ENCODE data around the gene SIK1. TPM values are rescaled to one million over a fixed set of nuclear protein-coding genes. Genes with fewer than 3 reads are reported as not detected.
"Not testable (repeated sequence)": the region's sequence is repeated elsewhere in the genome, so short reads cannot be mapped to it uniquely, and the experiment has no call there.

SIK1 gene
- polyA plus RNA-seq, 1 donor (not counting 4 experiments of a cell fraction or from before 2014, with no cell fraction given): 49.6 TPM

GRCh38 chr21:43382902-43383301, 44.0 kb downstream of the SIK1 start:
- FAIRE-seq: not testable (repeated sequence)

GRCh38 chr21:43380852-43381533, 45.9 kb downstream of the SIK1 start:
- H3K4me1 ChIP-seq (ENCODE audit: control insufficient read depth, extremely low read depth, insufficient read depth, low read length); dilution Hi-C loops (cut with MboI; ENCODE audit: extremely low pct_ligation_motif_present, low sequenced_read_pairs); H3K9me1 ChIP-seq (ENCODE audit: control insufficient read depth, extremely low read depth, insufficient read depth, low read length); FAIRE-seq; H3K36me3 ChIP-seq (ENCODE audit: control insufficient read depth in 2 of 2, extremely low read depth in 1 of 2, insufficient read depth in 2 of 2, low read length in 2 of 2); DNase-seq (ENCODE audit: low read depth, low spot score); H3K9me3 ChIP-seq (ENCODE audit: control insufficient read depth, low read depth, low read length); H3K27me3 ChIP-seq (ENCODE audit: control insufficient read depth, extremely low read depth, insufficient read depth, low read length); H3K4me3 ChIP-seq (ENCODE audit: control insufficient read depth in 2 of 3, extremely low read depth in 1 of 3, insufficient read depth in 2 of 3, low read depth in 1 of 3, low read length in 3 of 3); H3K79me2 ChIP-seq (ENCODE audit: control insufficient read depth, insufficient read depth, low read length); H2AFZ ChIP-seq (ENCODE audit: control insufficient read depth, low read length); H3K9ac ChIP-seq (ENCODE audit: control insufficient read depth, extremely low read depth, insufficient read depth, low read length); H3K4me2 ChIP-seq (ENCODE audit: control insufficient read depth, extremely low read depth, insufficient read depth, low read depth, low read length); H3K27ac ChIP-seq (ENCODE audit: control insufficient read depth, insufficient read depth, low read length); H4K20me1 ChIP-seq (ENCODE audit: control insufficient read depth, extremely low read depth, insufficient read depth, low read length): not testable (repeated sequence)

More at GRCh38 chr21:43382902-43383301, 44.0 kb downstream of the SIK1 start:
- H3K9me3 ChIP-seq (ENCODE audit: control insufficient read depth, low read depth, low read length); dilution Hi-C loops (cut with MboI; ENCODE audit: extremely low pct_ligation_motif_present, low sequenced_read_pairs); H3K79me2 ChIP-seq (ENCODE audit: control insufficient read depth, insufficient read depth, low read length); DNase-seq (ENCODE audit: low read depth, low spot score); H4K20me1 ChIP-seq (ENCODE audit: control insufficient read depth, extremely low read depth, insufficient read depth, low read length); H2AFZ ChIP-seq (ENCODE audit: control insufficient read depth, low read length); H3K9me1 ChIP-seq (ENCODE audit: control insufficient read depth, extremely low read depth, insufficient read depth, low read length); H3K27me3 ChIP-seq (ENCODE audit: control insufficient read depth, extremely low read depth, insufficient read depth, low read length); H3K27ac ChIP-seq (ENCODE audit: control insufficient read depth, insufficient read depth, low read length); H3K9ac ChIP-seq (ENCODE audit: control insufficient read depth, extremely low read depth, insufficient read depth, low read length); H3K4me3 ChIP-seq (ENCODE audit: control insufficient read depth in 2 of 3, extremely low read depth in 1 of 3, insufficient read depth in 2 of 3, low read depth in 1 of 3, low read length in 3 of 3); H3K4me2 ChIP-seq (ENCODE audit: control insufficient read depth, extremely low read depth, insufficient read depth, low read depth, low read length); H3K4me1 ChIP-seq (ENCODE audit: control insufficient read depth, extremely low read depth, insufficient read depth, low read length); H3K36me3 ChIP-seq (ENCODE audit: control insufficient read depth in 2 of 2, extremely low read depth in 1 of 2, insufficient read depth in 2 of 2, low read length in 2 of 2): not testable (repeated sequence)

- H3K4me1 ChIP-seq (ENCODE audit: control insufficient read depth, extremely low read depth, insufficient read depth, low read length); H3K4me2 ChIP-seq (ENCODE audit: control insufficient read depth, extremely low read depth, insufficient read depth, low read depth, low read length): not testable (repeated sequence)
These were observed 46.6 kb downstream of the SIK1 start for GRCh38 chr21:43380337-43380736.

GRCh38 chr21:43379626-43380122, 47.3 kb downstream of the SIK1 start:
- H3K9me3 ChIP-seq (ENCODE audit: control insufficient read depth, low read depth, low read length); FAIRE-seq; H3K4me1 ChIP-seq (ENCODE audit: control insufficient read depth, extremely low read depth, insufficient read depth, low read length); H3K9ac ChIP-seq (ENCODE audit: control insufficient read depth, extremely low read depth, insufficient read depth, low read length); H3K4me2 ChIP-seq (ENCODE audit: control insufficient read depth, extremely low read depth, insufficient read depth, low read depth, low read length); H3K79me2 ChIP-seq (ENCODE audit: control insufficient read depth, insufficient read depth, low read length); H3K9me1 ChIP-seq (ENCODE audit: control insufficient read depth, extremely low read depth, insufficient read depth, low read length); H2AFZ ChIP-seq (ENCODE audit: control insufficient read depth, low read length); H3K27me3 ChIP-seq (ENCODE audit: control insufficient read depth, extremely low read depth, insufficient read depth, low read length); H4K20me1 ChIP-seq (ENCODE audit: control insufficient read depth, extremely low read depth, insufficient read depth, low read length); H3K4me3 ChIP-seq (ENCODE audit: control insufficient read depth in 2 of 3, extremely low read depth in 1 of 3, insufficient read depth in 2 of 3, low read depth in 1 of 3, low read length in 3 of 3); H3K36me3 ChIP-seq (ENCODE audit: control insufficient read depth in 2 of 2, extremely low read depth in 1 of 2, insufficient read depth in 2 of 2, low read length in 2 of 2); DNase-seq (ENCODE audit: low read depth, low spot score); dilution Hi-C loops (cut with MboI; ENCODE audit: extremely low pct_ligation_motif_present, low sequenced_read_pairs); H3K27ac ChIP-seq (ENCODE audit: control insufficient read depth, insufficient read depth, low read length): not testable (repeated sequence)

More at GRCh38 chr21:43380337-43380736, 46.6 kb downstream of the SIK1 start:
- H3K36me3 ChIP-seq (ENCODE audit: control insufficient read depth in 2 of 2, extremely low read depth in 1 of 2, insufficient read depth in 2 of 2, low read length in 2 of 2); DNase-seq (ENCODE audit: low read depth, low spot score); H3K79me2 ChIP-seq (ENCODE audit: control insufficient read depth, insufficient read depth, low read length); H3K27me3 ChIP-seq (ENCODE audit: control insufficient read depth, extremely low read depth, insufficient read depth, low read length); H3K4me3 ChIP-seq (ENCODE audit: control insufficient read depth in 2 of 3, extremely low read depth in 1 of 3, insufficient read depth in 2 of 3, low read depth in 1 of 3, low read length in 3 of 3); H3K9me3 ChIP-seq (ENCODE audit: control insufficient read depth, low read depth, low read length); FAIRE-seq; H3K9ac ChIP-seq (ENCODE audit: control insufficient read depth, extremely low read depth, insufficient read depth, low read length); H2AFZ ChIP-seq (ENCODE audit: control insufficient read depth, low read length); dilution Hi-C loops (cut with MboI; ENCODE audit: extremely low pct_ligation_motif_present, low sequenced_read_pairs); H3K9me1 ChIP-seq (ENCODE audit: control insufficient read depth, extremely low read depth, insufficient read depth, low read length); H3K27ac ChIP-seq (ENCODE audit: control insufficient read depth, insufficient read depth, low read length); H4K20me1 ChIP-seq (ENCODE audit: control insufficient read depth, extremely low read depth, insufficient read depth, low read length): not testable (repeated sequence)
